GM18517 (cell line): ENCODE results near the gene VAT1L.
"Not testable (repeated sequence)": the region's sequence is repeated elsewhere in the genome, so short reads cannot be mapped to it uniquely, and the experiment has no call there.

Source experiments
- ATAC-seq: cut with Tn5 transposase; IDR thresholded peaks from one replicate; pipeline ENCODE4 v1.9.1; 2021; ENCODE audit warnings: mild to moderate bottlenecking, moderate library complexity; ENCODE audit not compliant: unreplicated experiment

VAT1L gene

GRCh38 chr16:77947590-77947989, 159.2 kb downstream of the VAT1L start:
- ATAC-seq = not testable (repeated sequence)

GRCh38 chr16:77948835-77949234, 160.5 kb downstream of the VAT1L start:
- ATAC-seq = no peak

- ATAC-seq = no peak
Observed at GRCh38 chr16:77949445-77949844, 161.1 kb downstream of the VAT1L start.

- ATAC-seq = no peak
Observed at GRCh38 chr16:77951788-77952187, 163.4 kb downstream of the VAT1L start.

- ATAC-seq = no peak
Observed at GRCh38 chr16:77955127-77955526, 166.8 kb downstream of the VAT1L start.

- no peak for ATAC-seq
Observed at GRCh38 chr16:77956231-77956630, 167.9 kb downstream of the VAT1L start.

GRCh38 chr16:77960766-77961165, 172.4 kb downstream of the VAT1L start:
- ATAC-seq = no peak

GRCh38 chr16:77961814-77962213, 173.4 kb downstream of the VAT1L start:
- no peak for ATAC-seq

GRCh38 chr16:77962689-77963088, 174.3 kb downstream of the VAT1L start:
- no peak for ATAC-seq

GRCh38 chr16:77963185-77964044, 175.1 kb downstream of the VAT1L start:
- ATAC-seq = peak; percentile 71

- no peak for ATAC-seq
Observed at GRCh38 chr16:77965346-77965745, 177.0 kb downstream of the VAT1L start.

- no peak for ATAC-seq
Observed at GRCh38 chr16:77967054-77967904, 178.9 kb downstream of the VAT1L start.

GRCh38 chr16:77969861-77970260, 181.5 kb downstream of the VAT1L start:
- no peak for ATAC-seq

- no peak for ATAC-seq
Observed at GRCh38 chr16:77970371-77970770, 182.0 kb downstream of the VAT1L start.

GRCh38 chr16:77971306-77972061, 183.1 kb downstream of the VAT1L start:
- peak; percentile 56 for ATAC-seq

- ATAC-seq = no peak
Observed at GRCh38 chr16:77972062-77972392, 183.7 kb downstream of the VAT1L start.

- ATAC-seq = no peak
Observed at GRCh38 chr16:77974883-77975282, 186.5 kb downstream of the VAT1L start.

GRCh38 chr16:77975942-77976341, 187.6 kb downstream of the VAT1L start:
- no peak for ATAC-seq

- no peak for ATAC-seq
Observed at GRCh38 chr16:77977339-77977738, 189.0 kb downstream of the VAT1L start.

- no peak for ATAC-seq
Observed at GRCh38 chr16:77985111-77985510, 196.7 kb downstream of the VAT1L start.

- ATAC-seq = no peak
Observed at GRCh38 chr16:77986011-77986740, 197.8 kb downstream of the VAT1L start.
